Nephron progenitor cell (in vitro differentiated cells): ENCODE results near the gene SERTM1.

ENCODE experiments used
- DNase-seq: peaks from one replicate; pipeline ENCODE4 v3.0.0; 2021
- H3K27ac Mint-ChIP-seq: 2 replicates; pipeline ENCODE4 v1.8.0; 2021; ENCODE audit warnings: mild to moderate bottlenecking, moderate library complexity, mixed read lengths
- H3K27me3 Mint-ChIP-seq: 2 replicates; pipeline ENCODE4 v1.8.0; 2021; ENCODE audit warnings: mild to moderate bottlenecking, low read depth, mixed read lengths; ENCODE audit not compliant: poor library complexity
- H3K36me3 Mint-ChIP-seq: 2 replicates; pipeline ENCODE4 v1.8.0; 2021; ENCODE audit warnings: low read depth, mixed read lengths
- H3K4me1 Mint-ChIP-seq: 2 replicates; pipeline ENCODE4 v1.8.0; 2021; ENCODE audit warnings: mixed read lengths
- H3K4me3 Mint-ChIP-seq: 2 replicates; pipeline ENCODE4 v1.8.0; 2021; ENCODE audit warnings: mild to moderate bottlenecking, moderate library complexity, mixed read lengths
- H3K9me3 Mint-ChIP-seq: 2 replicates; pipeline ENCODE4 v1.8.0; 2021; ENCODE audit warnings: mild to moderate bottlenecking, moderate library complexity, mixed read lengths
- TF ChIP-seq, protein P1 (sequence below): fragments of 200-600 bp; sonication (generic); IDR thresholded peaks from 2 replicates; pipeline ENCODE4 v1.5.0; 2021; ENCODE audit warnings: antibody characterized with exemption

The SERTM1 gene

DNA sequence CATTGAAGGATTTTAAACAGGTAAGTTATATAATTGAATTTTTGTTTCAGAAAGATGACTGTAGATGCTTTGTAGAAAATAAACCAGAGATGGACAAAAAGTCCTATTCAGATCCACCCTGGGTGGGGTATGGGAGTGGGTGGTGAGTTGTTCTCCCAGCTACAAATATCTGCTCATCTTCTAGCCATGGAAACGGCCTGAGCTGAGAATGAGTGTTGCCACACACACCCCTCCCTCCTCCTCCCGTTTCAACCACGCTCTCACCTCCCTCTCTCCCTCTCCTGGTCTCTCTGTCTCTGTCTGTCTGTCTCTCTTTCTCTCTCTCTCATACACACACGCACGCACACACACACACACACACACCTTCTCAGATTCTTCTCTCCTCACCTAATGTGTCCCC, 26.4 kb downstream of the SERTM1 start:
- Mint-ChIP-seq H3K4me1 (no peaks in the 10 kb centered on the region), H3K36me3 (no peaks in the 10 kb centered on the region), H3K4me3 (no peak overlapping the region), H3K27ac (no peak overlapping the region), H3K9me3 (no peaks in the 10 kb centered on the region), H3K27me3 (peaks cover 13% of the 10 kb centered on the region)
- TF ChIP-seq, protein P1, sequence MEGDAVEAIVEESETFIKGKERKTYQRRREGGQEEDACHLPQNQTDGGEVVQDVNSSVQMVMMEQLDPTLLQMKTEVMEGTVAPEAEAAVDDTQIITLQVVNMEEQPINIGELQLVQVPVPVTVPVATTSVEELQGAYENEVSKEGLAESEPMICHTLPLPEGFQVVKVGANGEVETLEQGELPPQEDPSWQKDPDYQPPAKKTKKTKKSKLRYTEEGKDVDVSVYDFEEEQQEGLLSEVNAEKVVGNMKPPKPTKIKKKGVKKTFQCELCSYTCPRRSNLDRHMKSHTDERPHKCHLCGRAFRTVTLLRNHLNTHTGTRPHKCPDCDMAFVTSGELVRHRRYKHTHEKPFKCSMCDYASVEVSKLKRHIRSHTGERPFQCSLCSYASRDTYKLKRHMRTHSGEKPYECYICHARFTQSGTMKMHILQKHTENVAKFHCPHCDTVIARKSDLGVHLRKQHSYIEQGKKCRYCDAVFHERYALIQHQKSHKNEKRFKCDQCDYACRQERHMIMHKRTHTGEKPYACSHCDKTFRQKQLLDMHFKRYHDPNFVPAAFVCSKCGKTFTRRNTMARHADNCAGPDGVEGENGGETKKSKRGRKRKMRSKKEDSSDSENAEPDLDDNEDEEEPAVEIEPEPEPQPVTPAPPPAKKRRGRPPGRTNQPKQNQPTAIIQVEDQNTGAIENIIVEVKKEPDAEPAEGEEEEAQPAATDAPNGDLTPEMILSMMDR: no peak
- DNase-seq: no peak

DNA sequence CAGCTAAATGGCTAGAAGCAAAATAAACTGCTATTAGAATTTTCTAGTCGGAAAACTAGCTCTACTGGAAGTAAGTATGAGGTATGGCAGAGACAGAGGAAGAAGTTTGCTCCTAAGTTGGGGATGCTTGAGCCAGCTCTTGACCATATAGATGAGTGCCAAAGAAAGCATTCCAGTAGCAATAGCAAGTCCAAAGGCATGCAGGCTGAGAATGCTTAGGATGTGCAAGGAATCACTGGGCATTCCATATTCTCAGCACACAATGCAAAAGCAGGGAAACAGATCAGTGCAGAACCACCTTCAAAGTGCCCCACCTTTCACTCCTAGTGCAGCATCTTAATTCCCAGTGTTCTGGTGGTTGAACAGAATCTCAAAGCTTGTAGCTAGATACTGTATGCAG, 32.9 kb downstream of the SERTM1 start:
- H3K27me3 Mint-ChIP-seq: peaks cover 2% of the 10 kb centered on the region
- H3K4me1 Mint-ChIP-seq: peaks cover 25% of the 10 kb centered on the region
- DNase-seq: no peak
- no peak overlapping the region for H3K4me3 Mint-ChIP-seq
- no peaks in the 10 kb centered on the region for H3K9me3 Mint-ChIP-seq
- TF ChIP-seq, protein P1: no peak
- no peaks in the 10 kb centered on the region for H3K36me3 Mint-ChIP-seq
- no peak overlapping the region for H3K27ac Mint-ChIP-seq

DNA sequence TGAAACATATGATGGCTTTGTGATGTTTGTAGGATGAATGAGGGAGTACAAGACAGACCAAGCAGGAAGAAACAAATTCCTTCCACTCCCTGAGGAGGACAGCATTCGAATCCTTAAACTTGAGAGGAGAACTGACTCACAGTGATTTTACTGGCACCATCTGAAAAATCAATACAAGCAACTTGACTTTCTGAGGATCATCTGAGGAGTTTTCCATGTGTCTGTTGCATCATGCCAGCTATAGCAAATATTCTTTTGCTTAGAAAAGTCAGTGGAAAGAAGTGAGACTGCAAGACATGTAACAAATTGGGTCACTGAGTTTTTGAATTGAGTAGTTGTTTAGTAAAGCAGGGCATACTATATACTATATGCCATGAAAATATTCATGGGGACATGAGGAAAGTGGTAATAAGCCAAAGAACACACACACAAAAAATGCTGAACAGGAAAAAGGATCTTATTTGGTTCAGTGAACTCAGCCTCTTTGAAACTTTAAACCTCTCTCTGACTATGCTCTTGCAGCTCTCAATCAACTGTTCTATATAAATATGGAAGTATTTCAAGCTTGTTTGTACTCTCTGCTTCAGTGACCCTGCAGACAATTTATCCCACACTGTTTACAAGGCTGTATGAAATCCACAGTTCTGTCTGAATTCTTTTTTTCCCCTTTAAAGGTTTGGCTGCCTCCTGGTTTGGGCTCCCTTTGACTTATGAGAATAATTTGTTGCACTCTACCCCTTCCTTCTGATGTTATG, 35.5 kb downstream of the SERTM1 start:
- Mint-ChIP-seq H3K4me1 (peaks cover 25% of the 10 kb centered on the region), H3K27ac (peak overlapping the region; percentile 8), H3K9me3 (no peaks in the 10 kb centered on the region), H3K36me3 (no peaks in the 10 kb centered on the region), H3K27me3 (peaks cover 7% of the 10 kb centered on the region), H3K4me3 (no peak overlapping the region)
- TF ChIP-seq, protein P1: no peak
- no peak for DNase-seq

DNA sequence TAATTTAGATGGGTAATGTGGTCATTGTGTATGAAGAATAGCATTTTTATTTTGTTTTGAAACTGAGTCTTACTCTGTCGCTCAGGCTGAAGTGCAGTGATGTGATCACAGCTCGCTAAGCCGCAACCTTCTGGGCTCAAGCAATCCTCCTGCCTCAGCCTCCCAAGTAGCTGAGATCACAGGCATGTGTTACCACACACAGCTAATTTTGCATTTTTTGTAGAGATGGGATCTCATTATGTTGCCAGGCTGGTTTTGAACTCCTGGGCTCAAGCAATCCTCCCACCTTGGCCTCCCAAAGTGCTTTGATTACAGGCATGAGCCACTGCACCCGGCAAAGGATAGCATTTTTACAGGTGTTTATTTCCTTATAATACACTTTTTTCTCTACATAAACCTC, 36.6 kb downstream of the SERTM1 start:
- Mint-ChIP-seq H3K36me3 (no peaks in the 10 kb centered on the region), H3K9me3 (no peaks in the 10 kb centered on the region), H3K27ac (peak overlapping the region; percentile 55), H3K4me3 (no peak overlapping the region), H3K4me1 (peaks cover 25% of the 10 kb centered on the region), H3K27me3 (peaks cover 10% of the 10 kb centered on the region)
- no peak for DNase-seq
- TF ChIP-seq, protein P1: no peak

DNA sequence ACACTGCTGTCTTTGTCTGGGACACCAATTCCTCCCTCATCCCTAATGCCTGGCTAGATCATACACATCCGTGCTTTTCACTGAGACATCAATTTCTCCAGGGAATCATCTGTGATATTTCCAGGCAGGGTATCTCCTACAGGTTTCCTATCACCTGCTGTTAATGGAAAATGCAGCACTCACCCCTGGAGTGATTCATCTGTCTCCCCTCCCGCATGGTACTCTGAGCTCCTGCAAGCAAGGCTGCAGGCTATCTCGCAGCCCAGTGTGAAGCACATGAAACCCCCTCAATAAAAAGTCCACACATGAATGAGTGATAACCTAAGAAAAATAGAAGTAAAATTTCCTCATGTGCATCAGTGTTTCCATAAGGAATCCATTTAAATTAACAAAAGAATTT, 38.5 kb downstream of the SERTM1 start:
- H3K4me3 Mint-ChIP-seq: no peak overlapping the region
- H3K9me3 Mint-ChIP-seq: no peaks in the 10 kb centered on the region
- H3K4me1 Mint-ChIP-seq: peaks cover 25% of the 10 kb centered on the region
- TF ChIP-seq, protein P1: no peak
- H3K27ac Mint-ChIP-seq: no peak overlapping the region
- H3K36me3 Mint-ChIP-seq: no peaks in the 10 kb centered on the region
- no peak for DNase-seq
- H3K27me3 Mint-ChIP-seq: peaks cover 10% of the 10 kb centered on the region

DNA sequence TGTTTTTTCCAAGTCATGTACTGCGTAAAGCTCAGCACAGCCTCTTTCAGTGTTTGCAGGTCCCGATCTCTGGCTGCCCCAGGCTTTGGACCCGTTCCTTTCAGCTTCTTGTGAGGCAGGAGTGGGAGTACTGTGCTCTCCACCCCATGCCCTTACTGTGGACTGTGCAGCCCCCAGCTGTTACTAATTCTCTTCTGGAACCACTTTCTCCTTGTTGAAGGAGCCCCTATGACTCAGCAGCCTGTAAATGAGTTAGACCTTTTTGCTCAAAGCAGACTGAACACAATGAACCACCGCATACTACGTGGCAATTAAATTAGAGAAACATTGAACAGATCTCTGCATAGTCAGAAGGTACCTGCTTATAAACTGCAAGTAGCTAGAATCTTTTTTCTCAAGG, 39.0 kb downstream of the SERTM1 start:
- no peak for DNase-seq
- TF ChIP-seq, protein P1: no peak
- no peak overlapping the region for H3K4me3 Mint-ChIP-seq
- no peaks in the 10 kb centered on the region for H3K9me3 Mint-ChIP-seq
- no peak overlapping the region for H3K27ac Mint-ChIP-seq
- no peaks in the 10 kb centered on the region for H3K36me3 Mint-ChIP-seq
- H3K4me1 Mint-ChIP-seq: peaks cover 25% of the 10 kb centered on the region
- H3K27me3 Mint-ChIP-seq: peaks cover 10% of the 10 kb centered on the region
